GM18508 (cell line): ENCODE results near the gene HIPK3.
"Not testable (repeated sequence)": the region's sequence is repeated elsewhere in the genome, so short reads cannot be mapped to it uniquely, and the experiment has no call there.

Experiments
- ATAC-seq: cut with Tn5 transposase; IDR thresholded peaks from one replicate; pipeline ENCODE4 v1.9.1; 2021; ENCODE audit warnings: moderate number of reproducible peaks; ENCODE audit not compliant: insufficient read depth, unreplicated experiment

HIPK3 gene

DNA sequence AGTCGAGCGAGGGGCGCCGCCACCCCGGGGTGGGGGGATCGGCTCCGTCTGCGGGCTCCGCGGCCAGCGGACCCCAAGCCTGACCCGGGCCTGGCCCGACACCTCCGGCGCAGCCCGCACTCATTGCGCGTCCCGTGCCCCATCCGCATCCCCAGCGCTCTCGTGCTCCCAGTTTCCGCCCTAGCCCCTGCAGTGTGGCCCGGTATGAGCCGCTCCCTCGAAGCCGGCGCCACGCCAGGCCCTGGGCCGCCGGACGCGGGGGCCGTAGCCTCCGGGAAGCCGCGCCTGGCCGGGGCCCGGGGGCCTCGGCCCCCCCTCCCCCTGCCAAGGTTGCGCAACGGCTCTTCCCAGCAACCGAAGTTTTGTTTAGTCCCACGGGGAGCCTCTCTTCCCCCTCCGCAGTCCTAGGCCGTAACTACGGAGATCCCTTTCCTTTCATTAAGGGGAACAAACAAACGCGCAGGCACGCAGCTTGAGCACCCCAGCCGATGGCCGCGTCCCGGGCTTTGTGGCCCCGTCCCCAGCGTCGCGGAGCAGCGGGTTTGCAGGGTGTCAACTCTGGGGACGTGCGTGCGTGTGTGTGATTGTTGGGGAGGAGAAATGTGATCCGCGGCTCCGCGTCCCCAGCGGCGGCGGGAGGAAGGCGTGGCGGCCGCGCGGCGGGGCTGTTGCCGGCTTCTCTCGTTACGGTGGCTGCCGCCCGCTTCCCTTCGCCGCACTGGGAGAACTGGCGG lies 883 bp downstream of the HIPK3 start:
- ATAC-seq: no peak

DNA sequence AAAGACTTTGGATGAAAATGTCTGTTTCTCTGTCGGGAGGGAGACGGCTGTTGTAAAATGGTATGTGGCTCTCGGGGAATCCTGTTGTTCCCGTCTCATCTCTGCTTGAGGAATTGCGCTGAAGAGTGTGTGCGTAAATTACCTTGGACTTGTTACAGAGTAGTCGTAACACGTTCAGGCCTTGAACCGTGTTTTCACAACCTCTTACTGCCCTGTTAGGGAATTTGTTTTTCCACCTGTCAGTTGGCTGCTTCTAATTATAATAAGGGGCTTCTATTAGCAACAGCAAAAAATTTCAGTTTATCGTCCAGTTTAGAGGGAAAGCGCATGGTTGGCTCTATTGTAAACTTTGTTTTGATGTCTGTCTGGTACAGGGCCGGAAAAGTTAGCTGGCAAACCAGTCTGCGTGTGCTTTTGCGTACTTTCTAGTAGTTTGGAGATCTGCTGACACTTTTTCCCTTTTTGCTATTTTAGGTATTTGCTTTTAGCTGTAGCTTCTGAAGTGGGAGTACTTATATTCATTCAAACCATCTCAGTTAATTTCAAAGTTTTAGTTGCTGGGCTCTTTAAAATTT lies 1.5 kb downstream of the HIPK3 start:
- no peak for ATAC-seq

DNA sequence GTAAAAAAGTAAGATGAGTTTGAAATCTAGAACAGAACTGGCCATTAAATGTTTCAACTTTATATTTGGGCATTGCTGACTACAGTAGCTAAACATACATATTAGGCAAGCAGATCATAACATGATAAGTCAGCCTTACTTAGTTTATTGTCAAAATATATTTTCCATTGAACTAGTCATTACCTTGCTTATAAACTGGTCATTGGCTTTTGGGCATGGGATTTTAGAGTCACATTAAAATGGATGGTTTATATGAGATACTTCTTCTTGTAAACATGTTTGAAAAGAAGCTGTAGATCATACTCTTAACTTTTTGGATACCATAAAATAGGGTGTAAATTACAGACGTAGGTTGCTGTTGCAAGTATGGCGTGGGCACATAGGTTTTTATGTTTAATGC lies 2.7 kb downstream of the HIPK3 start:
- ATAC-seq: no peak

DNA sequence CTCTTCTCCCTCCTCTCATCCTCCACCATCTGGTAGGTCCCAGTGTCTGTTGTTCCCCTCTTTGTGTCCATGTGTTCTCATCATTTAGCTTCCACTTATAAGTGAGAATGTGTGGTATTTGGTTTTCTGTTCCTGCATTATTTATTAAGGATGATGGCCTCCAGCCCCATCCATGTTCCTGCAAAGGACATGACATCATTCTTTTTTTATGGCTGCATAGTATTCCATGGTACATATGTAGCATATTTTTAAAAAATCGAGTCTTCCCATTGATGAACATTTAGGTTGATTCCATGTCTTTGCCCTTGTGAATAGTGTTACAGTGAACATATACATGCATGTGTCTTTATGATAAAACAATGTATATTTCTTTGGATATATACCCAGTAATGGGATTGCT lies 4.2 kb downstream of the HIPK3 start:
- ATAC-seq: not testable (repeated sequence)

DNA sequence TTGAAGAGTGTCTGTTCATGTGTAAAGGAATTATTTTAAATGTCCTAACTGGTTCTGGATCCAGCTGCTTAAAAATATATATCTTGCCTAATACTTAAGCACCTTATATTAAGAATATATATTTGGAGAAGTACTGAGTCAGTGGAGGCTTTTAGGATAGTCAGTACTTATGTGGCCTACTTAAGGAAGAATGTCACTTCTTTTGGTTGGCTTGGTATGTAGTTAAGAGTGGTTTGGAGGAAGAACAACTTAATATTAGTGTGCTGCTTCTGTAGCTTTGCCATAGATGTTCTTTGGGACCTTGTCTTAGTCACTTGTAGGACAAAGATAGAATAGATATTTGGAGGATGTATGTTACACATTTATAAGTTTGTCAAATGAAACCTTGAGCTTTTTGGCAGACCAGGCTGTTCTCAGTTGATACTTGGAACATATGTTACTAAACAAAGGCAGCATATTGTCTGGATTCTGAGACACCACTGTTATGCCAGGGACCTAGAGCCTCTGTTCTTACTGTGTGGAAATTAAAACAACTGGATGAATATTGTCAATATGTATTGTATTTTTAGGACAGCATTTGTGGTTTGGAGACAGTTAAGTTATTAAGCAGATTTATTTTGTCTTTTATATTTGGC lies 4.9 kb downstream of the HIPK3 start:
- ATAC-seq: no peak

DNA sequence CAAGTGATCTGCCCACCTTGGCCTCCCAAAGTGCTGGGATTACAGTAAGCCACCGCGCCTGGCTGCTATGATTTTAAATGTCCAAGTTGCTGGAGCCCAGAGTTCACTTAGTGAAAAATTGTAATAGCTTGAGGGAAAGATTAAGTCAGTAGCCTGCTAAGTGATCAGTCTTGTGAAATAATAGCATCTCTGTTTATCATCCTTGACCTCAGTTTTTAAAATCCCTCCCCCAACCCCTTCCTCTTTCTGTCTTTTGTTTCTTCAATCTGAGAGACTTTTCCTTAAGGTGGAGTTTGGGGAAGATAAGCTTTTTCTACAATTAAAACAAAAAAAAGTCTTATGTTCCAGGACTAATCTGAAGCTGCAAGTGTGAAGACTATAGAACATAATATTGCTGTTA lies 6.4 kb downstream of the HIPK3 start:
- ATAC-seq: no peak

DNA sequence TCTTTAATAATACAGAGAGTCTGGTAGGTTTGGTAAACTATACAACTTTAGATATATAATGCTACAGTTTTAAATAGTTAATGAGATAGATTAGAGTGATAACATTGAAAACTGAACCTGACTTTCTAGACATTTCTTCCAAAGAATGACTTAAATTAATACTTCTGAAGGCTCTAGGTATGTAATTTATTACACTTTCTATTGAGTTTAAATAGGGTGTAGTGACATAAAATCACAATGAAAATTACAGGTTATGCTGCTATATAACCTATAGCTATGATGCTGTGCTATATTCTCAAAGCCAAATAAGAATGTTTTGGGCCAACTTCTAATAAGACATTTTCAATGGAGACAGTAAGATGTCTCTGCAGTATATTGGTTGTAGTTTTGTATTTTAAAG lies 7.7 kb downstream of the HIPK3 start:
- no peak for ATAC-seq

DNA sequence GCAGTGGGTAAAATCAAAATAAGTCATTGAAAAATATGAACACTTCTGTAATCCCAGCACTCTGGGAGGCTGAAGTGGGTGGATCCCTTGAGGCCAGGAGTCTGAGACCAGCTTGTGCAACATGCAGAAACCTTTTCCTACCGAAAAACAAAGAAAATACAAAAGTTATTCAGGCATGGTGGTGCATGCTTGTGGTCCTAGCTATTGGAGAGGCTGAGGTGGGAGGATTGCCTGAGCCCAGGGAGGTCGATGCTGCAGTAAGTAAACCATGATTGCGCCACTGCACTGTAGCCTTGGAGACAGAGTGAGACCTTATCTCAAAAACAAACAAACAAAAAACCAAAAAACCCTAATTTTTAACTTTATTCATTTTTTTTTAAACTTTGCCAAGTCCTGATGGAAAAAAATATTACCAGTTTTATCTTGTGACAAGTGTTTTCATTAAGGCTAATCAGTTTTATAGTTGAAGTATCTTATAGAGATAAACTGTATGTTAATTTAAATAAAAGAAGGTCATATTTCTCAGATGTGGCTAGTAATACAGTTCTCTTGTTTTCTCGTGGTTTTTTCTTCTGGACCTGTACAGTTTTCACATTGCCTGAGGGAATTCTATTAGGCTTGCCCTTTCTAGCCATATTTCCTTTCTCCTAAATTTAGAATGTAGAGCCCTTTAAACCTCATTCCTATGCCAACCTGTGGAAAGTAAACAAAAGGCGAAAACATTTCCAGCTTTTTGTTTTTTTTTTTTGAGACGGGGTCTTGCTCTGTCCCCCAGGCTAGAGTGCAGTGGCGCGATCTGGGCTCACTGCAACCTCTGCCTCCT lies 9.4 kb downstream of the HIPK3 start:
- no peak for ATAC-seq

DNA sequence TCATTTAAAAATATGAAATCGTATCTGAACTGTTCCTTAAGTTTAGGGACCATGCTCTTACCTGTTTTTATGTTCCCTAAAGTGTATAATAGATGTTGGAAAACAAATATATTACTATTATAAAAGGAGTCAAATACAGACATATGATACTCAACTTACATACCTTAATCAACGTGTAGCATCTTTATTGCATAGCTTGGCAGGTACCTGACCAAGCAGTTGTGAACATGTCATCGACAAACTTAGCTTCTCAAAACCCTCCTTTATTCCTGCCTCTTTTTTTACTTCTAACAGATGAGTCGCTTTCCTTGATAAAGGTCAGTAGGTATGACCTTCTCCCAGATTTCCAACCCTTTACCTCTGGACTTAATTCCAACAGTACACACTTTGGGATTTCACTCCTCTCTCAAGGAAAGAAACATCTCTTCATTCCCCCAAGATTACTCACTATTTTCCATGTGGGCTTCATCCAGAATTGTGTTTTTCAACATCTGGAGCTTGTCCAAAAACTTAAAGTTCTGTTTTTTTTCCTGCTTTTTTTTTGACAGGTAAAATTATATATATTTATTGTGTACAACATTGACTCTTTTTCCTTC lies 11.9 kb downstream of the HIPK3 start:
- no peak for ATAC-seq

DNA sequence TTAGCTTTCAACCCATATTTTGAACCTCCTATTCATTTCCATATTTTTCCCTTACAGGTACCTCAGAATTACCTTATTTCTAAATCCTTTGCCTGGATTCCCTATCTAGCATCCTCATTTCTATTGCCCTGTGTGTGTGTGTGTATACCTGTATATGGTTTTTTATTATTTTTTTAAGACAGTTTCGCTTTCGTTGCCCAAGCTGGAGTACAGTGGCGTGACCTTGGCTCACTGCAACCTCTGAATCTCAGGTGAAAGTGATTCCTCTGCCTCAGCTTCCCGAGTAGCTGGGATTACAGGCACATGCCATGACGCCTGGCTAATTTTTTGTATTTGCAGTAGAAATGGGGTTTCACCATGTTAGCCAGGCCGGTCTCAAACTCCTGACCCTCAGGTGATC lies 12.6 kb downstream of the HIPK3 start:
- ATAC-seq: no peak

DNA sequence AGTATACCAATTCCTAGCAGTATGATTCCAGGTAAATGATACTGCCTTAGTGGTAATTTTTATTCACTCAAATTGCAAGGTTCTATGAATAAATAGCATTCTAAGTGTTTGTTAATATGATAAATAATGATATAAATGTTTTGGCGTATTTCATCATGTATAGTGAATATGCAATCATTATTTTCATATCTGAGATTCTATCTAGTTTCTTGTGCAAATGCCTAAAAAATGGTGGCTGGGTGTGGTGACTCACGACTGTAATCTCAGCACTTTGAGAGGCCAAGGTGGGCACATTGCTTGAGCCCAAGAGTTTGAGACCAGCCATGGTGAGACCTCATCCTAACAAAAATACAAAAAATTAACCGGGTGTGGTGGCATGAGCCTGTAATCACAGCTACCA lies 13.9 kb downstream of the HIPK3 start:
- no peak for ATAC-seq

DNA sequence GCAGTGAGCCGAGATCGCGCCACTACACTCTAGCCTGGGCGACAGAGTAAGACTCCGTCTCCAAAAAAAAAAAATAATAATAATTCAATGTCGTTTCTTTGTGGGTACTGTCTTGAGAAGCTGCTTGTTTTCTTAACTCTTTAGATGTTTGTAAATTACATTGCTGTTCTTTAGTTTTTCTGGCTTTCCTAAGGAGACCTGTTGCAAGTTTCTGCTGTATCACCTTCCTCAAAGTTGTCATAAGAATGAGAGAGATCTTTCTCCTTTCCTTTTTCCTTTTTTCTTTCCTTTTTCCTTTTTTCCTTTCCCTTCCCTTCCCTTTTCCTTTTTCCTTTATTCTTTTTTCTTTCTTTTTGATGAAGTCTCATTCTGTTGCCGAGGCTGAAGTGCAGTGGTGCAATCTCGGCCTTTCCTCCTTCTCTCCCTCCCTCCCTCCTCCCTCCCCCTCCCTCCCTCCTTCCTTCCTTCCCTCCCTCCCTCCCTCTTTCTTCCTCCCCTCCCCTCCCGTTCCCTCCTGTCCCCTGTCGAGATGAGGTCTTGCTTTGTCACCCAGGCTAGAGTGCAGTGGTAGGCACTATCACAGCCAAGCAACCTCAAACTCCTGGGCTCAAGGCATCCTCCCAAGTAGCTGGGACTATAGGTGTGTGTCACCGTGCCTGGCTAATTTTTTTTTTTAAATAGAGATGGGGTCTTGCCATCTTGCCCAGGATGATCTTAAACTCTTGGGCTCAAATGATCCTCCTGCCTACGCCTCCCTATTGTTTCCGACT lies 15.3 kb downstream of the HIPK3 start:
- ATAC-seq: no peak

DNA sequence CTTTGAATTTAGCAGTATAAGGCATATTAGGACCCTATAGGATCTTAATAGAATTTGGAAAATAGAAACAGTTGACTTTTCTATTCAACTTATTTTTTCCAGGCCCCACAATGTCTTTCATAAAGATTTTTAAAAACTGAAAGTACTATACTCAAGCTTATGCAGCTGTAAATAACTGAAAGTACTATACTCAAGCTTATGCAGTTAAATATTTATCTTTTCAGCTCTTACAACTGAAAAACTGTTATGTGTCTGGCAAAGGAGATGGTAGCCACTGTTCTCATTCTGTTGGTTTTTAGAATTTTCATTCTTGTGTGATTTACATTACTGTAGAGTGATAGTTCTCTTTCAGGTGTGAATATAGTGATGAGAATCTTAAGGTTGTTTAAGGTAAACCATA lies 16.5 kb downstream of the HIPK3 start:
- no peak for ATAC-seq

DNA sequence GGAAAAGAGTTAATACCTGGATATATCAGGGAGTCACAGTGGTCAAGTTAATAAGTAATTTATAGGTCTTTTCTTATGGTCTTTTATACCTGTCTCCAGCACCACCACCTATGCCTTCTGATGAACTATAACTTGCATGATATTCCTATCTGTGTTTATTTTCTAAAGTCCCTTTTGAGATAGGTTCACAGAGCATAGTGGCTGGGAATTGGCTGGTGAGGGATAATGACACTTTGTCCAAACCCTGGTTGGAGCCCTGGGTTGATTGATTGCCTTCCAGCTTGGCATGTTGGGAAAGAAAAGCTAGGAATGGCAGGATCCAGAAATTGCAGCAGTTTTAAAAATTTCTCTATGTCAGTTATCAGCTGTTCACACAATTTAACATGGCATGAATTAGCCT lies 23.2 kb downstream of the HIPK3 start:
- ATAC-seq: no peak

DNA sequence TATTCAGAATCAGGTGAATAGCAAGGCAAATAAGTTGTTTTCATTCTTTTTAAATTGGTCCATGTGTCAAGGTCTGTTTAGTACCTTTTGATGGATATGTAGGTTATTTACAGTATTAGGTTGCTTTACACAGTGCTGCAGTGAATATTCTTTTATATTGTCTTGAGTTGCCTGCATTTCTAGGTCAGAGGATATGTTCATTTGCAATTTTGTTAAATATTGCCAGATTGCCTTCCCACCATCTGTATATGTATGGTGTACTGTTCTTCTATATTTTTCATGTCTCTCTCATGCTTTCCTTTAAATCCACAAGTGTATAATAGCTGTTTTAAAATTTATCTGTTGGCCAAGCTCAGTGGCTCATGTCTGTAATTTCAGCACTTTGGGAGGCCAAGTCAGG lies 24.6 kb downstream of the HIPK3 start:
- no peak for ATAC-seq

DNA sequence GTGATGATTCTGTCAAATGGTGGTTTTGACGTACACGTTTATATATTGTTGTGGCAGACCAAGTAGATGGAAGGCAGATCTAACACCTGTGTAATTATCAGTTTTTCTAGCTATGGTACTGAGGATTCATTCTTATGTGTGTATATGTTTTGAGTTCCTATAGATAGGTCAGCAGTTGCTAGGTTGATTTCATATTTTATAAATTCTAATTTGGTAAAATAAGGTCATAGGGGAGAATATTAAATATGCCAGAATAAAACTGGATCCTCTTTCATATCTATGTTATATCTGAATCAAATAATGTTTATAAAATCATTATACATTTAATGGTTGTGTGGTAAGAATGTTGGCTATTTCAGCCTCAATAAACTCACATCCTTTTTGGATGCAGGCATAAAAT lies 27.6 kb downstream of the HIPK3 start:
- ATAC-seq: no peak

DNA sequence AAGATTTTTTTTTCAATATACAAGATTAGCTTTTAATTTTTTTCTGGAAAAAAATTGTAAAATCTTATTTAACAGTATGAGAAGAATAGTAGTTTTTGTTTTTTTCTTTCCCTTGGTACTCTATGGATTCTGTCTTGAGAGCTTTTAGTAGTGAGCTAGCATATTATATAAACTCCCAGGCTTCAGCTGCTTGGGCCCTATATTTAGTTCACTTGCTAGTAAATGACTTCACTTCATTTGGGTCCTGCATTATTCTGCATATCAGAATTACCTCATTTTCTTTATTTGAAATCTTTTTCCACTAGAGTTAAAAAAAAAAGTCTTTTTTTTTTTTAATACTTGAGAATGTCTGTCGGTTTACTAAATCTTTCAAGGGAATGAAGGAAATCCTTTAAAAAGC lies 33.1 kb downstream of the HIPK3 start:
- no peak for ATAC-seq

DNA sequence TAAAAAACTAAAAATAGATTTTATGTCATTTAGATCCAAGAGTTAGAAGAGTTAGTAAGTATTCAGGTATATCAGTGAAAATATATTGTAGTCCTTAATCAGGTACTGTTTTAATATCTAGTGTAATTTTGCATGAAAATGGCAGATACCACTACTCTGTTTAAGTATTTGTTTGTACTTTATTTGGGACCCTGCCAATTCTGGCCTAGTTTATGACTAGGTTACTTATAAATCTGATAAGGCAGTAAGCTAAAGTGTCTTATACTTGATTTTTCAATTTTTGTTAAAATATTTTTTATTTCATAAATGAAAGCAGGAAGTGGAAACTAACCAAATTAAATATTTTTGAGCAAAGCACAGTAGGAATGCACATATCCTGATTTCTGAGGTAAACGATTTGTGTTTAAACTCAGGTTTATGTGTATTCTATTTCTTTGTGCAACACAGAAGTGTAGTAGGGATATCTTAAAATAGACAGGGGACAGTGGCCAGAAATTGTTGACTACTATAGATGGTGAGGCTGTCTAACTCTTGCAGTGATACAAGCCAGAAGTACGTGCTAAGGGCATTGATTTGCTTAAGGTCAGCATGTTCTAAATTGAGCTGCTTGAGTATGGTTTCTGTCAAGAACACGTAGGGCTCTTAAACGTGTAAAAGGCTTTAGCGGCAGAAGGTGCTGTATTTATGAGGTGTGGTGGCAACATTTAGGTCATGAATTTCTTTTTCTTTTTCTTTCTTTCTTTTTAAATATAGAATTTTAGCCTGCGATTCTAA lies 34.0 kb downstream of the HIPK3 start:
- ATAC-seq: peak; percentile 59

DNA sequence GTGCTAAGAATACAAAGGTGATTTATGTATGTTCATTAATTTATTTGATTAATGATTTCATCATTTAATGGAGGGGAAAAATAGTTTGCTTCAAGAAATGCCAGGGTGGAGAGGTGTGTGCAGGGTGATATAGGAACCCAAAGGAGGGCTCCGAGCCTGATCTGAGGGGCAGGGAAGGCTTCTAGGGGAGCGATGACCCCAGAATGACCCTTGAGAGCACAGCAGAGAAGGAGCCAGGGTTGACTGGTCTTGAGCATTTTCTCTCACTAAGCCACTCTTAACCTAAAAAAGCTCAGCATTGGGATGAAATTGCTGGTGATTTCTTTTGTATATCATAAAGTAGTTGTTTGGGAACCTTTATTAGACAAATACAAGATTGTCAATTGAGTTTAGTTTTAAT lies 35.1 kb downstream of the HIPK3 start:
- ATAC-seq: no peak
